NCI-H345 (cell line): ENCODE results near the gene GLRB.
"Not testable (repeated sequence)": the region's sequence is repeated elsewhere in the genome, so short reads cannot be mapped to it uniquely, and the experiment has no call there.

Source experiments
- DNase-seq: peaks from one replicate; lab custom pipeline; 2025; lab: John Stamatoyannopoulos, UW

GLRB gene

DNA sequence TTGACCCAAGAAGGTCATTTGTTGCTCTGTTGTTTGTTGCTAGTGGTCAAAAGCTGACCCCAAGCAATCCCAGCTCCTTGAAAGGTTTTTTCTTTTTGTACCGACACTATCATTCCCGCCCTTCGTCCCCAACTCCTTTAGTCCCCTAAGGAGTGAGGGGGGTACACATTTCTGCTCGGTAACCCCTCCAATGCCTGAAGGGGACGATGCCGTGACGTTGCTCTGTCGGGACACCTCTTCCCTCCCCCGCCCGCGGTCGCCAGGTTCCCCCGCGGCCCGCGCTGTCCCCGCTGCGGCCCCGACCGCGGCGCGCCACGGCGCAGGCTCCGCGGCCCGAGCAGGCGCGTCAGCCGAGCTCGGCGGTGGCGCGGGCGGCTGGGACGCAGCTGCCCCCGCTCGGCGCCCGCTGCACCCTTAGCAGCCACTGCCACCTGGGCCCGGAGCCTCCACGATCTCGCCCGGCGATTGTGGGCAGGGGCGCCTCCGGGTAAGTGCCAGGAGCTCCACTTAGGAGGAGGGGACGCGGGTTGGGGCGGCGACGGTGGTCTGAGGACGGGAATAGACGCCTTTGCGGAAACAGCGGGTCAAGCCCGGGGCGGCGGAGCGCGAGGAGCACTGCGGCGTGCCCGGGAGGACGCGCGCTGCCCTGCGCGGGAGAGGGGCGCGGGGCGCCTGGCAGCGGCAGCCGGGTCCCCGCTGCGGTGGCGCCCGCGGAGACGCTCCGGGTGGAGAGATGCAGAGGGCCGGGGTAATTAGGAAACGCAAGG lies at the start of gene GLRB:
Gene GLRB (plus strand): TSS at position 340 of the 767 bp plus-strand sequence. CDS start 1,875 bp downstream, outside the sequence.
- peak; percentile 34 for DNase-seq

DNA sequence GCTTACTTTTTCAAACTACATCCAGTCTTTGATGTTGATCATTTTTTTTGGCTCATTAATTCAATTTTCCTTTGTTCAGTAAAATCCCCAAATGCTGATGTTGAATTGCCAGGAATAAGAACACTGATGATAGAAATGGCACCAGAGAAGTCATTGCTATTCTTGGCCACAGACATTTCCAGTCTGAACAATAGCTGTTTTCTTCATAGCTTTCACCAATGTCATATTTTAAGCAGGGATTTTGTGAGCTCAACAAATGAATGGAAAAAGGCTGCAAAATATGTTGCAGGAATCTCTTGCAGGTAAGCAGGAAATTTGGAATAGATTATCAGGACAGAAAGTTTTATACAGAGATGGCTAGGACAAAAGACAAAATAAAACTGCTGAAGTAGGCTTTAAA lies 40.5 kb upstream of the GLRB start:
- no peak for DNase-seq

DNA sequence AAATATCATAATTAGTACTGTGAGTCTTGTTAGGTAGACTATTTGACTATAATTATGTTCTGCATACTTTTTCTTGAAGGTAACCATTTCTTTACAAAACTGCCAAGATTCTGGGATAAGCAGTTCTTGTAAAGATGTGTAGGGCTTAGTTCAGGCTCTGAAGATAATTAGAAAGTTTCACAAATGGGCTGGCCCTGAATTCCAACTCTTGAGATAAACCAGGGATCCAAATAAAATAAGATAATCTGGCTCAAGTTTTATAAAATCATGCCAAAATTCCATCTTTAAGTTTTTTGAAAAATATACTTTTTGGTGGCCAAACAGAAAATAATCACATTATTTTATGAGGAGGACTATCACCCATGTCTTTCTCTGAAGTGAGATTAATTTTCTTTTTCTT lies 35.5 kb upstream of the GLRB start:
- no peak for DNase-seq

DNA sequence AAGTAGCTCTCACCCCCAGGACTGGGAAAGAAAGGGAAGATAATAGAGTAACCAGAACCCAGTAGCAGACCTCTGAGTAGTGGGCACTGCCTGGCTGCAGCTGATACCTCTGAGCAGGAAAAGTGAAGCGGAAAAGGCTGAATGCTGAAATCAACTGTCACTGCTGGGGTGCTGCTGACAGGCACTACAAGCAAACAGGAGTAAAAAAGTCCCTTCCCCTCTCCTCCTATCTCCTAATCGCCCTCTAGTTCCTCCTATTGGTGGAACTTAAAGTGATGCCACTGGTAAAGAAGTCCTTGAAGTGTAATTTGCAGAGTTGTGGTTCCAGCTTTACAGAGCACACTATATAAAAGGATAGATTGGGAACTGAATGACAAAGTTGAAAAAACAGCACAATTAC lies 32.8 kb upstream of the GLRB start:
- DNase-seq, result no peak

DNA sequence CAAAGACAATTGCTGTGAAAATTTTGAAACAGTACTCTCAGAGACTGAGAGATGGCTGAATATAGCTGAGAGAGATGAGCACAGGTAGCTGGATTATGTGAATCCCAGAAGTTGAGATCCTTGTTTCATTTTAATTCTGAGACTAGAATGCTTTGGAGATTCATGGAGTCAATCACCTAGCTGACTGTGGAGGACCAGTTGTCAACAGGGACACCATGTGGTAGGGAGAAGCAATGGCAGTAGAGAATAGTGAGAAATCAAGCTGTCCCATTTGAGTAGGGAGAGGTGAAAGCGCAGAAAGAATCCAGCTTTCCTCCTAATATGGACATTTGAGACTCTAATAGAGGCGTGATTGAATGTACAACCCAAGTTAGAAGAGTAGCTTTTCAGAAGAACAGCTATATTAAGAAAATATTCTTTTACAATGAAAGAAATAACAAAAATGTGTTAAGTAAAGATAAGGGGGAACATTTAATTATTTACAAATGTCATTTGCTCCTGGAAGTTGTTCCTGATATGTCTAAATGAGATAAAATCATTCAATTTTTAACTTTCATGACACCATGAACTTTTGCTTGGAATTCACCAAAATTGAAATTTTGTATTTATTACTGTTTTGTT lies 30.3 kb upstream of the GLRB start:
- DNase-seq, result peak; percentile 24

DNA sequence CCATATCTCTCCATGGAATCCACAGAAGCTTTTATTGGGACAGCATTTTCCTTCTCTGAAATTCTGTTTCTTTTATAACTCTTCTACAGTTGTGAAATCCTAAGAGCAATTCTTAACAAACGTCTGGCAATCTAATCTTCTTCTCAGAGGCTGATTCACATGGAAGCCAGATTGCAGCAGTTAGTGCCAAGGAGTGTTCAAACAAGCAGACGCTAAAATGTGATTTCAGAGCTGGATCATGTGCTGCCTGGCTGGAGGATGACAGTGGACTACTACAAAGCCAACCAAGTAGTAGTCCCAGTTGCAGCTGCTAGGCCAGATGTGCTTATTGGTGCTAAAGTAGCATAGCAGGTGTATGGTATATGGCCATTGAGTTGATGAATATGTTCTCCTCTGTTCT lies 27.7 kb upstream of the GLRB start:
- no peak for DNase-seq

GRCh38 chr4:157050561-157050960 lies 25.4 kb upstream of the GLRB start:
- no peak for DNase-seq

DNA sequence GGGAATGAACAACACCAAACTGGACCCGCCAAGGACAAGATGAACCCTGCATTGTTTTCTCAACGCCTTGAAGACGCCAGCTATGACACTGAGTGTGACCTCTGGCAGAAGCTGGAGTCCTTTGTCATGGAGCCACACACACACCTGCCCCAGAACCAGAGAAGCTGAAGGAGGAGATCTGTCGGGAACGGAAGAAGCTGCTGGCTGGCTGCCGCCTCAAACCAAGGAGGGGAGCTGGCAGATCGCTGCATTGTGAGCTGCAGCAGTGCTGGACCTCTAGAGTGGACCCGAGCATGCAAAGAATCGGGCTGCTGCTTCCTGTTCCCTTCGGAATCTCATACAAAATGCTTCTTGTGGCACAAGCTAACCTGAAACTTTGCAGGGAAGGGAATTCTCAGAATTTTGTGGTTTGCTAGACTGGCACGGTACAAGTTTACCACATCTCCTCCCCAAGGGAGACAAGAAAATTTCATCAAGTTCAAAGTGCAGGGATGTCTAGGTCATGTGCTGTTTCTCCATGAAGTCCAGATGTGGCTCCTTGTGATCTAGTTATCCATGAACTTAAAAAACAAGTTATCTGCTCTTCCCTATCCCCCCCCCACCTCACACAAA lies 23.4 kb upstream of the GLRB start:
- no peak for DNase-seq

DNA sequence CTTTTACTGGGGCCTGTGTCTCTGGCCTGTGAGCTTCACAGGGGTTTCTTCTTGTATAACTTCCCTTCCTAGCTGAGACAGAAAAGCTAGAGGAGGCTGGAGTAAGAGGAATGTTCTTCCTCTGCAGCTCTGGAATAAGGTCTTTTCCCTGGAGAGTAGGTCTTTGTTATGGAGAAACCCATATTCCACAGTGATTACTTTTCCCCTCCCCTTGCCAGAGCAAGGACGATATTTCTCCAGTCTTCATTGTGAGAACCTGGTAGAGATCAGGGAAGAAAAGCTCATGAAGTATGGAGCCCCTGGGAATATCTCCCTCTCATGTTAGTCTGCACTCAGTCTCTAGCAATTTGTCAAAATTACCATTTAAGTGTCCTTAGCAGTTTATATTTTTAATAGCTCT lies 18.7 kb upstream of the GLRB start:
- DNase-seq, result no peak

GRCh38 chr4:157058899-157059298 lies 17.1 kb upstream of the GLRB start:
- not testable (repeated sequence) for DNase-seq

- DNase-seq, result no peak
These were observed 3.9 kb upstream of the GLRB start for GRCh38 chr4:157072002-157072401.

GRCh38 chr4:157075401-157075800 lies 549 bp upstream of the GLRB start:
- no peak for DNase-seq

DNA sequence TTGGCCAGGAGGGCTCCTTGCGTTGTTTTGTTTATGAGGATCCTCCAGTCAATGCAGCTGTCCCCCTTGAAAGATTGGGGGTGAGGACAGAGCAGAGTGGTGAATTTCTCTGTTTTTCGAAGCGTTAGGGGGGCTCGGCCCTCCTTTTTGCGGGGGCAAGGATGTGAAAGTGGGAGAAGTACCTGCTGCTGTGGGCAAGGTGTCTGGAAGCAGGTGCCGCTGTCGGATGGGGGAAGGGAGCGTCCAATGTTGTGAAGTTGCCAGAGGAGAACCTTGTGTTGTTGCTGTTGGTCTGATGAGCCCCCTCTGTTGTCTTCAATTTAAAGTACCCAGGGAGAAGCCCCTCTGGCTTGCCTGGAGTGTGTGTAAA lies 613 bp downstream of the GLRB start:
- DNase-seq, result peak; percentile 20

- DNase-seq, result no peak
These were observed 3.5 kb downstream of the GLRB start for GRCh38 chr4:157079441-157079840.

DNA sequence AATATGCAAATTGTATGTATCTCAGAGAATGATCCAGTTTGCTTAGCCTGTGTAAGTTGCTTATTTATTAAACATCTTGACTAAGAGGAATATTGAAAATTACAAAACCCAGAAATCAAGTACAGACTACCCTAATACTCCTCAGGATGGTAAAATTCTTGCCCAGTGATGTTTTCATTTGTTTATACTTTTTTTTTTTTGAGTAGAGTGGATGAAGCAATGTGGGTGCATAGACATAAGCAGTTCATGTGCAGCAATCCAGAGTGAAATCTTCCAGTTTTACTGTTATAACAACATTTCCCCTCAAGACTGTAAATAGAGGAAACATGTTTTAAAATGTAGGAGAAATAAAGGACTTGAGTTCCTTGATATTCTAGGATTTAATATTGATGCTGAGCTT lies 4.7 kb downstream of the GLRB start:
- DNase-seq, result no peak

GRCh38 chr4:157095716-157096115 lies 19.8 kb downstream of the GLRB start:
- DNase-seq, result no peak

- no peak for DNase-seq
These were observed 20.5 kb downstream of the GLRB start for GRCh38 chr4:157096439-157096838.

DNA sequence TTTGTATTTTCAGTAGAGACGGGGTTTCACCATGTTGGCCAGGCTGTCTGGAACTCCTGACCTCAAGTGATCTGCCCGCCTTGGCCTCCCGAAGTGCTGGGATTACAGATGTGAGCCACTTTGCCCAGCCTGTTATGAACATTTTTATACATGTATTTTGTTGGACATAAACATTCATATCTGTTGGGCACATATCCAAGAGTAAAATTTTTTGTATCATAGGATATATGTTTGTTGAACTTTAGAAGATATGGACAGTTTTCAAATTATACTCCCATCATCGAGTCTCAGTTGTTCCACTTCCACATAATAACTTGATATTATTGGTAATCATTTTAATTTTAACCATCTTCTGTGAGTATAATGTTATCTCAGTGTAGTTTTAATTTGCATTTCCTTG lies 23.6 kb downstream of the GLRB start:
- DNase-seq, result no peak

DNA sequence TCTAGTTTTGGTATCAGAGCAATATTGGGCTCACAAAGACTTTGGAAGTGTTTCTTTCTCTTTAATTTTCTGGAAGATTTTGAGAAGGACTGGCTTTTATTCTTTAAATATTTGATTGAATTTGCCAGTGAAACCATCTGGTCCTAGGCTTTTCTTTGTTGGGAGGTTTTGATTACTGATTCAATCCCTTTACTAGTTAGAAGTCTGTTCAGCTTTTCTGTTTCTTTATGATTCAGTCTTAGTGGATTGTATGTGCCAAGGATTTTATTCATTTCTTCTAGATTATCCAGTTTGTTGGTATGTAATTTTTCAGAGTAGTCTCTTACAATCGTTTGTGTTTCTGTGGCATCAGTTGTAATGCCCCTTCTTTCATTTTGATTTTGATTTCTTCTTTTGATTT lies 28.6 kb downstream of the GLRB start:
- DNase-seq, result no peak

- DNase-seq, result no peak
These were observed 38.7 kb downstream of the GLRB start for GRCh38 chr4:157114671-157115070.

DNA sequence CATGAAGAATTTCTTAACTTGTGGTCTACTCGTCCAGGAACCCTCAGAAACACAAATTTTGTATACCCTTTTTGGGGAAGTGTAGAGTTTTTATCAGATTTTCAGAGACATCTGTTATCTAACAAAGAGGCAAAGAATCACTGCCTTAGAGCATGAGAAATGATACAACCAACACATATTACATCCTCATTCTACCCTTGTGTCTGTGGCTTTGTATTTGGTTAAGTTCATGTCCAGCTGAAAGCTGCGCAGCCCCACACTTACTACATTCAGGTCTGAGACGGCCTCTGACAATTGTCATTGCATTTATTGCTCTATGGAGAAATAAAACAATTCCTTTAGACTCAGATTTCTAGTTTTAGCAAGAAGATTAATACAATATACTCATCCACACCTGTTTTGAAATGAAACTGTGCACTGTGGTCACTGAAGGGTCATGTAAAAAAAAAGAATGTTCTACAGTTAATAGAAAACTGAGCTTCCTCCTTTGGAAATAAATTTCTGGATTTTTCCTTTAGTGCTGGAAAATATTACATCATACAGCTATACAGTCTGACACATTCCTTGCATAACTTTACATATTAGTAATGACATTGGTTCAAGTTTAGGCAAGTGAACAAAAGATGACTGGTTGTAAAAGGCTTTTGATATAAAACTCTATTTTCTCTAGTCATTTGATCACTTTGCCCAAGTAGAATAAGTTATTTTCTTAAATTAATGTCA lies 39.8 kb downstream of the GLRB start:
- DNase-seq, result no peak

- no peak for DNase-seq
These were observed 45.5 kb downstream of the GLRB start for GRCh38 chr4:157121401-157121800.

DNA sequence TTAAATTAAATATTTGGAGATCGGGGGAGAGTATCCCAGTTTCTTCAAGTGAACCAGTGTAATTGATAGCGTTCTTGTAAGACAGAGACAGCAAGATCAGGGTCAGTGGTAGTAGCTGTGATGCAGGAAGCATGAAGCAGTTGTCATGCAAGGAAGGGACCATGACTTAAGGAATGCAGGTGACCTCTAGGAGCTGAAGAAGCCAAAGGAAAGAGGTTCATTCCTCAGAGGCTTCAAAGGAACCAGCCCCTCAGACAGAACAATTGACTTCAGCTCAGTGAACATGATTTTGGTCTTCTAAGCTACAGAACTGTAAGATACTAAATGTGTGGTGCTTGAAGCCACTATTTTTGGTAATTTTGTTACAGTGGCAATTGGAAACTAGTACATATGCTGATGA lies 51.6 kb downstream of the GLRB start:
- DNase-seq, result no peak
